Measurements from ENCODE around the gene SFMBT2.

- no peak for TF ChIP-seq CTCF (IDR thresholded peaks at IDR 0.05; ENCODE audit: low read depth, low read length)
- no peak for TF ChIP-seq EZH2phosphoT487 (IDR thresholded peaks at IDR 0.05; ENCODE audit: low read depth)
Measured at GRCh38 chr10:7298495-7298894, 112.3 kb downstream of the SFMBT2 start.
